ENCODE results near the gene THAP7. TPM values are rescaled to one million over a fixed set of nuclear protein-coding genes. Genes with fewer than 3 reads are reported as not detected.

THAP7 gene
- total RNA-seq, 1 experiment from 2014 or later = 24.9 TPM

DNA sequence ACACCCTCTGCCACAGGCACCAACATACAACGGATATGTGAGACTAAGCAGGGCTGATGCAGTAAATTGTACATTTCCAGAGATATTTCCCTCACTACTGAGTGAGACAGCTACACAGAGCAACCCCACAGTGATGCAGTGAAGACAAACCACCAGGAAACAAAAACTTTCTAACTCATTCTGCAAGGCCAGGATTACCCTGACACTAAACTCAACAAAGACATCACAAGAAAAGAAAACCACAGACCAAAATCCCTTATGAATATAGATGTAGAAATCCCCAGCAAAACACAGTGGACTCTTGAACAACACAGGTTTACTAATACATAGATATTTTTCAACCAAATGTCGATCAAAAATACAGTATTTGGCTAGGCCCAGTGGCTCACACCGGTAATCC lies 32.0 kb upstream of the THAP7 start:
- TF ChIP-seq, protein P1, sequence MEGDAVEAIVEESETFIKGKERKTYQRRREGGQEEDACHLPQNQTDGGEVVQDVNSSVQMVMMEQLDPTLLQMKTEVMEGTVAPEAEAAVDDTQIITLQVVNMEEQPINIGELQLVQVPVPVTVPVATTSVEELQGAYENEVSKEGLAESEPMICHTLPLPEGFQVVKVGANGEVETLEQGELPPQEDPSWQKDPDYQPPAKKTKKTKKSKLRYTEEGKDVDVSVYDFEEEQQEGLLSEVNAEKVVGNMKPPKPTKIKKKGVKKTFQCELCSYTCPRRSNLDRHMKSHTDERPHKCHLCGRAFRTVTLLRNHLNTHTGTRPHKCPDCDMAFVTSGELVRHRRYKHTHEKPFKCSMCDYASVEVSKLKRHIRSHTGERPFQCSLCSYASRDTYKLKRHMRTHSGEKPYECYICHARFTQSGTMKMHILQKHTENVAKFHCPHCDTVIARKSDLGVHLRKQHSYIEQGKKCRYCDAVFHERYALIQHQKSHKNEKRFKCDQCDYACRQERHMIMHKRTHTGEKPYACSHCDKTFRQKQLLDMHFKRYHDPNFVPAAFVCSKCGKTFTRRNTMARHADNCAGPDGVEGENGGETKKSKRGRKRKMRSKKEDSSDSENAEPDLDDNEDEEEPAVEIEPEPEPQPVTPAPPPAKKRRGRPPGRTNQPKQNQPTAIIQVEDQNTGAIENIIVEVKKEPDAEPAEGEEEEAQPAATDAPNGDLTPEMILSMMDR (IDR thresholded peaks at IDR 0.05; ENCODE audit: unreplicated experiment) = no peak
- no TSS peak for BruUV-seq (replicated peaks)
- DNase-seq (ENCODE audit: unreplicated experiment) = no peak
- H3K4me1 Mint-ChIP-seq (ENCODE audit: insufficient read depth, unreplicated experiment) = peaks cover 13% of the 10 kb centered on the region
- POLR2A ChIA-PET = no interaction called here
- H3K27me3 Mint-ChIP-seq (ENCODE audit: insufficient read depth, unreplicated experiment) = no peaks in the 10 kb centered on the region
- H3K9me3 Mint-ChIP-seq (ENCODE audit: unreplicated experiment) = no peaks in the 10 kb centered on the region
- CTCF ChIA-PET = no interaction called here
- intact Hi-C loops (cut with micrococcal nuclease) = no loop called here
- no peaks in the 10 kb centered on the region for H3K36me3 Mint-ChIP-seq (ENCODE audit: insufficient read depth, unreplicated experiment)
- H3K4me3 Mint-ChIP-seq (ENCODE audit: unreplicated experiment) = no peak overlapping the region
- no peak overlapping the region for H3K27ac Mint-ChIP-seq (ENCODE audit: low read depth, unreplicated experiment)

DNA sequence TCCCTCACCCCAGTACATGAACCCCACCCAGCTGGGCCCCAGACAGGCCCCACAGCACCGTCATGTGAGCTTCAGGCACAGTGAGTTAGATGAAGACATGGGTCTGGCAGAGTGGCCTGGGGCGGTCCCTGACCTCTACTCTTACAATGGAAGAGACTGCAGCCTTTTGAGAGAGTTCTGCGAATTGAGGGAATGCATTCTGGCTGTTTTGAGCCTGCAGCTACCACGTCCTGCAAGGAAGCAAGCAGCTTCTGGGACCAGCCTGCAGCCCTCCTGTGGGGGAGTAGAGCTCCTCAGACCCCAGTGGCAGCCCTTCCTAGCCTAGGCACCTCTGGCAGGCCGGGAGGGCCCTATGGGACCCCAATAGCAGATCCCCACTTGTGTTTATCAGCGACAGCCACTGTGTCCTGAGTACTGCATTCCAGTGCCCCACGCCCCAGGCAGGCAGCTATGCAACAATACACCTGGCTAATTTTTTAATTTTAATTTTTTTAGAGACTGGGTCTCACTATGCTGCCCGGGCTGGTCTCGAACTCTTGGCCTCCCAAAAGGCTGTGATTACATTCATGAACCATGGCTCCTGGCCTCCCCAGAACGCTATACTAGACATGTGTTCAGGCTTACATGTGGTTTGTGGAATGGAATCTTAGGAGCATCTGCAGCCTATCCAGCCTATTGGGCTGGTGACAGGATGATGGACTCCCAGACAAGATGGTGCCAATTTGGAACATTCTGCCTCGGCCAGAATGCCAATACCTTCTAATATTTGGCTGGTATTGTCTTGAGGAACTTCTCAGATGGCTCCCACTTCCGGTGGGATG lies 31.2 kb upstream of the THAP7 start:
- Mint-ChIP-seq H3K27ac (ENCODE audit: low read depth, unreplicated experiment) (no peak overlapping the region), H3K4me3 (ENCODE audit: unreplicated experiment) (no peak overlapping the region), H3K4me1 (ENCODE audit: insufficient read depth, unreplicated experiment) (peaks cover 6% of the 10 kb centered on the region), H3K36me3 (ENCODE audit: insufficient read depth, unreplicated experiment) (no peaks in the 10 kb centered on the region), H3K27me3 (ENCODE audit: insufficient read depth, unreplicated experiment) (no peaks in the 10 kb centered on the region), H3K9me3 (ENCODE audit: unreplicated experiment) (no peaks in the 10 kb centered on the region)
- CTCF ChIA-PET = no interaction called here
- POLR2A ChIA-PET = interaction anchor here (0.9 kb wide), 1 partner anchor 51 kb away, joined by 4 read pairs; the partner anchor contains the start of gene LZTR1
- TF ChIP-seq, protein P1 (IDR thresholded peaks at IDR 0.05; ENCODE audit: unreplicated experiment) = no peak
- no TSS peak for BruUV-seq (replicated peaks)
- intact Hi-C loops (cut with micrococcal nuclease) = no loop called here
- no peak for DNase-seq (ENCODE audit: unreplicated experiment)

GRCh38 chr22:21032037-21032867 lies 30.3 kb upstream of the THAP7 start, which contains the start of gene SLC7A4:
SLC7A4 (minus strand) TSS chr22:21032561; CDS start chr22:21031812, 749 bp downstream.
- intact Hi-C loops (cut with micrococcal nuclease) = no loop called here
- CTCF ChIA-PET = no interaction called here
- BruUV-seq (replicated peaks) = no TSS peak
- TF ChIP-seq, protein P1 (IDR thresholded peaks at IDR 0.05; ENCODE audit: unreplicated experiment) = no peak
- no peaks in the 10 kb centered on the region for H3K9me3 Mint-ChIP-seq (ENCODE audit: unreplicated experiment)
- H3K4me1 Mint-ChIP-seq (ENCODE audit: insufficient read depth, unreplicated experiment) = peaks cover 1% of the 10 kb centered on the region
- no peaks in the 10 kb centered on the region for H3K36me3 Mint-ChIP-seq (ENCODE audit: insufficient read depth, unreplicated experiment)
- POLR2A ChIA-PET = interaction anchor here (0.9 kb wide), 1 partner anchor 50 kb away, joined by 4 read pairs; the partner anchor contains the start of gene LZTR1
- H3K27me3 Mint-ChIP-seq (ENCODE audit: insufficient read depth, unreplicated experiment) = no peaks in the 10 kb centered on the region
- no peak within 1 kb of the TSS for H3K4me3 Mint-ChIP-seq (ENCODE audit: unreplicated experiment)
- H3K27ac Mint-ChIP-seq (ENCODE audit: low read depth, unreplicated experiment) = no peak within 1 kb of the TSS
- DNase-seq (ENCODE audit: unreplicated experiment) = no peak

DNA sequence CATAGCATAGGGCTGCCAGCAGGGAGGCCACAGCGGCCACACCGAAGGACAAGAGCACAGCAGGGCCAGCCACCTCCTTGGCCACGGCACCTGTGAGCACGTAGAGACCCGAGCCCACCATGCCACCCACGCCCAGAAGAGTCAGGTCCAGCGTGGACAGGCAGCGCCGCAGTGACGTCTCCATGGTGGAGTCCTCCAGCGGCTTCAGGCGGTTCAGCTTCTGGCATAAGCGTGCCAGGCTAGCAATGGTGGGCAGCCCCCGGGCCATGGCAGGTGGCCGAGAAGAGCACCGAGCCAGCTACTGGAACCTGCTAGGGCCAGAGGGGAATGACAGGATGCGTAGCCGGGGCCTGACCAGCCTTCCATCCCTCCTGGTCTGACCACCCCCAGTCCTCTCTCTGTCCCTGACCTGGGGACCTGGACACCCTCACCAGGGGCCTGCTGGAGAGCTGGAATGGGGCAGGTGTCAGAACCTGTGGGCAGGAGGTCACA lies 29.7 kb upstream of the THAP7 start:
- H3K4me1 Mint-ChIP-seq (ENCODE audit: insufficient read depth, unreplicated experiment) = peaks cover 7% of the 10 kb centered on the region
- no peak for DNase-seq (ENCODE audit: unreplicated experiment)
- TF ChIP-seq, protein P1 (IDR thresholded peaks at IDR 0.05; ENCODE audit: unreplicated experiment) = no peak
- ChIA-PET POLR2A (no interaction called here), CTCF (no interaction called here)
- no peaks in the 10 kb centered on the region for H3K9me3 Mint-ChIP-seq (ENCODE audit: unreplicated experiment)
- intact Hi-C loops (cut with micrococcal nuclease) = no loop called here
- no peak overlapping the region for H3K27ac Mint-ChIP-seq (ENCODE audit: low read depth, unreplicated experiment)
- no TSS peak for BruUV-seq (replicated peaks)
- H3K4me3 Mint-ChIP-seq (ENCODE audit: unreplicated experiment) = no peak overlapping the region
- H3K27me3 Mint-ChIP-seq (ENCODE audit: insufficient read depth, unreplicated experiment) = no peaks in the 10 kb centered on the region
- no peaks in the 10 kb centered on the region for H3K36me3 Mint-ChIP-seq (ENCODE audit: insufficient read depth, unreplicated experiment)
